Measurements from ENCODE around the gene IGSF9.
"Not testable (repeated sequence)": the region's sequence is repeated elsewhere in the genome, so short reads cannot be mapped to it uniquely, and the experiment has no call there.

IGSF9 gene

GRCh38 chr1:159918352-159919200 lies 26.8 kb downstream of the IGSF9 start:
- DNase-seq = no peak

GRCh38 chr1:159917533-159918351 lies 27.7 kb downstream of the IGSF9 start:
- DNase-seq = no peak

DNA sequence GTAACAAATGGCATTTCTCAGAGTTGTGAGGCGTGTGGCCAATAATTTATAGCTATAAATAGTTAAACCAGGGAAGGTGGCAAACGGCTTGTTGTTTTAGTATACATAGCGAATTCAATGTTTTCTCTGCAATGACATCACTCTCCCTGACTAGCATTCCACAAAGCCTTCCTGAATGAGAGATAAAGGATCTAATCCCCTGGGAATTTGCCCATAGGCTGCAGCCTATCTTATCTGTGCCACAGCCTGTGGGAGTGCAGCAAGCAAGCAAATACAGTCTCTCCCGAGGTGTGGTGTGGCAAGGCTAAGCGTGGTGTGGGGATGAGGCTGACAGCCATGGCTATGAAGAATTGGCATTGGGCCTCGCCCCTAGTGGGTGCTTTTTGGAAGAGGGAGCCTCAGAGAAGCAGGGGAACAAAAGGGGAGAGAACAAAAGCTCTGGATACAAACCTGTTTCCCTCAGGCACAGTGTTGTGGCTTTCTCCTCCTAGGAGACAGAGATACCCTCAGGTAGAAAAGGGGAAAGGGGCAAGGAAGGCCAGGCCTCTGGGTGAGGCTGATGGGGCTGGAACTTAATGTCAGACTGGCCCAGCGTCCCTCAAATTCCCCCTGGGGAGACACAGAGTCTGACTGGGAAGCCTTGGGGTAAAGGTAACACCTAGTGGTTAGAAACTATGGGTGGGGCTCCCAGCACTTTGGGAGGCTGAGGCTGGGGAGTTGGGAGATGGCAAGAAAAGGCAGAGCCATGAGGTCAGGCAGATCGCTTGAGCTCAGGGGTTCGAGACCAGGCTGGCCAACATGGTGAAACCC lies 29.0 kb downstream of the IGSF9 start:
- no peak for DNase-seq

- DNase-seq = no peak
These were observed 29.7 kb downstream of the IGSF9 start for GRCh38 chr1:159915571-159916241.

GRCh38 chr1:159914252-159915018 lies 31.0 kb downstream of the IGSF9 start:
- DNase-seq = no peak

DNA sequence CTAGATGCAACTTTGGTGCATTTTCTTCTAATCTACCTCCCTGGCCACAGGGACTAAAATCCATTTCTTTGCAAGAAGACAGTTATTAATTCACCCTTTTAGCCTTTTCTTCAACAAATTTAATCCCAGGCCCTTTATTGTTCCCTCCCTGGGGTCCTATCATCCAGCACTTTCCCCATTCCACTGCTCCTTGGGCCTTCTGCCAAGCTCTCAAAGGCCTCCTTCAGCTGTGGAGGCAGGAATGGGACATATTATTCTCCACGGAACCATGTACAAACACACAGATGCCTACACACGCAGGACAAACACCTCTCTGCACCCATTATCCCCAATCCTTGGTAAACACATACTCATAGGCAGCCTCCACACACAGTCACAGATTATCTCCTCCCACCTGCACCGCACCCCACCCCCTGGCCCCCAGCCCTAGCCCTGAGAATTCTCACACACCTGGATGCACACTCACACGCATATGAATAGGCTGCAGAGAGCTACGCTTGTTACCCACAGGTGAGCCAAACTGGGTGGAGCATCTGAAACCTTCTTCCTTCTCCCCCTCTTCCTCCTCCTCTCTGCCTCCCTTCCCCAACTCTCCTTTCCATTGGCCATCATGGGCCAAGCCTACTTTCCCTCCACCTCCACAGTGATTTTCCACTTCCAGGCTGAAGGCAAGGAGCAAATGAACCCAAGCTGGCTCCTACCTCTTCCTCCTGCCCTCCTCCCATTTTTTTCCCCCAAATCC lies 31.8 kb downstream of the IGSF9 start:
- DNase-seq = no peak

GRCh38 chr1:159911326-159912070 lies 33.9 kb downstream of the IGSF9 start:
- no peak for DNase-seq

DNA sequence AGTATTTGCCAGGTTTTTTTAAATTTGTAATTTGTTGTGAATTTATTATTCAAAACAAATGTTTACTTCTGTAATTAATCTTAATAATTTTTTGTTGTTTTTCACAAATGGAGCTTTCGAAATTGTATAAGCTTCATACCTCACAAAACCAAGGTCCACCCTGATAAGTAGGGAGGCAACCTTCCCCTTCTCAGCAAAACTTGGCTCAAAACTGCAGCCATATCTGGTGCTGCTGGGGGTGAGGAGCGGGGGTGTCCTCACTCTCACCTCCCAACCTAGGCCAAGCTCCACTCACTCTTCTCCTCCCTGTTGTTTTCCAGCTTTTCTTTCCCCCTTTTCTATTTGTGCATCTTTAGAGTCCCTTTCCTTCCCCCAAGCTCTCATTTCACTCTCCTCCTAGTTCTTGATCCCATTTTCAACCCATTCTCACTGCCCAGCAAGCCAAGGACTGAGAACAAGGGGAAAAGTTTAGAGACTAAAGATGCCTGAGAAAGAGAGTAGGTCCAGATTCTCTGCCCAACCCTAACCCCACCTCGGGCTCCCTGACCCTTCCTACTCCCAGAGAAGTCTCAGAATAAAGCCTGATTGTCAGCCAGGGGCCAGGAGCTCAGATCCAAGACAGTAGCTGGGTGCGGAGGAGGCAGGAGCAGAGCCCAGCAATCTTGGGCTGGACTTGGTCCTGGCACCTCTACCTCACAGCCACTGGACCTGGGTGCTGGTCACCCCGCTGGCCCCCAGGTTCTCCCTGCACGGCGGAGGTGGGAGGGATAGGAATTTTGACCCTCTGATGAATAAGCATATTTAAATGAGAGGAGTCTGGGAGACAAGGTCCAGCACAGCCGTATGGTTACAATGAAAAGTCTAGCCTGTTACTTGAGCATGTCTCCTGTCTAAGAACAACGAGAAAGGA lies 37.1 kb downstream of the IGSF9 start:
- no peak for DNase-seq

- no peak for DNase-seq
These were observed 38.5 kb downstream of the IGSF9 start for GRCh38 chr1:159906960-159907359.

DNA sequence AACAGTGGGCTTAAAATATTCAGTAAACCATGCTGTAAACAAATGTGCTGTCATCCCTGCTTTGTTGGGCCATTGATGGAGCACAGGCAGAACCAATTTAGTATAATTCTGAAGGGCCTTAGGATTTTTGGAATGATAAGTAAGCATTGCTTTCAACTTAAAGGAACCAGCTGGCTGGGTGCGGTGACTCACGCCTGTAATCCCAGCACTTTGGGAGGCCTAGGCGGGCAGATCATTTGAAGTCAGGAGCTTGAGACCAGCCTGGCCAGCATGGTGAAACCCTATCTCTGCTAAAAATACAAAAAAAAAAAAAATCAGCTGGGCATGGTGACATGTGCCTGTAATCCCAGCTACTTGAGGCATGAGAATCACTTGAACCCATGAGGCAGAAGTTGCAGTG lies 41.4 kb downstream of the IGSF9 start:
- DNase-seq = not testable (repeated sequence)

DNA sequence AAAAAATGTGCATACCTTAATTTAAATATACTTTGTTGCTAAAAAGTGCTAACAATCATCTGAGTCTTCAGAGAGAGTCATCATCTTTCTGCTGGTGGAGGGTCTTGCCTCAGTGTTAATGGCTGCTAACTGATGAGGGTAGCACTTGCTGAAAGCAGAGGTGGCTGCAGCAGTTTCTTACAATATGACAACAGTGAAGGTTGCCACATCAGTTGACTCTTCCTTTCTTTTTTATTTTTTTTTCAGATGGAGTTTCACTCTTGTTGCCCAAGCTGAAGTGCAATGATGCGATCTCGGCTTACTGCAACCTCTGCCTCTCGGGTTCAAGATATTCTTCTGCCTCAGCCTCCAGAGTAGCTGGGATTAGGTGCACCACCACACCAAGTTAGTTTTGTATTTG lies 42.9 kb downstream of the IGSF9 start:
- DNase-seq = no peak

DNA sequence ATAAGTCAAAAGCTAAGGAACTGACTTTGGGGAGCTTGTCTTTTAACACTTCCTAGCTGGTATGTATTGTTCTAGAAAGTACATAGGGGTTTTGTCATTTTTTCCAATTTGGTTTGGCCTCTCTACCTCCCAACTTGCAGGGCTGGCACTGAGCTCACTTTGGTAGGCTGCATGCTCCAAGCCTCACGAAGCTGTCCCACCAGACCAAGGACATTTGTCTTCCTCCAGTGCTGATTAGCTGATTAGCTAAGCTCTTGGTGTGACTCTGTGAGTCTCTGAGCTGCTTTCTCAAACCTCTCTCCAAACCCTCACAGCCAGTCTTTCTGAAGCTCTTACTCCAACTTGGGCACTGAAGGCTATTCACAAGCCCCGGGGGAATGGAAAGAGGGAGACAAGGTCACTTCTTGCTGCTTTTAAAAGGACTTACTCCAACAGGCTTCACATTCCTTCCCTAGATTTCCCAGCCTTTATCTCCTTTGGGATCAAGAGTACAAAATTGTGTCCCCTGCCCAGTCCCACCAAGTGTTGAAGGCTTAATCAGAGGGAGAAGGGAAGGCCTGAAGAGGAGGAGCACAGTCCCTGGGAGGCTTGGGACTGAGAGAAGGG lies 44.6 kb downstream of the IGSF9 start:
- no peak for DNase-seq

GRCh38 chr1:159900086-159900680 lies 45.2 kb downstream of the IGSF9 start, which contains the start of gene CFAP45:
Gene CFAP45, minus strand, starts transcription at chr1:159900165. Its CDS starts 67 bp downstream, at chr1:159900098.
- peak in 1 of 2 donors; percentile 78 for DNase-seq

DNA sequence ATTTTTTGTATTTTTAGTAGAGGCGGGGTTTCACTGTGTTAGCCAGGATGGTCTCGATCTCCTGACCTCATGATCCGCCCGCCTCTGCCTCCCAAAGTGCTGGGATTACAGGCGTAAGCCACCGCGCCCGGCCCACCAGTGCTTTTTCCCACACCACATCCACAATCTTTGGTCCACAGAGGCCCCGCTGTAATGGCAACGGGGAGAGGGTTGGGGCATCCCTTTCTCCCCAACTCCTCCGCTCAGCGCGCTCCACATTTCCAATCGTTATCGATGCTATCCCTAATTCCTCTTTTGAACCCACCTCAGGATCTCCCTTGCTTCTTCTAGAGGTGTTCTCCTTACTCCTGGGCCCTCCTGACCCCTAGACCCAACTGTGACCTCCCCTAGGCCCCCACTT lies 45.8 kb downstream of the IGSF9 start:
- DNase-seq = not testable (repeated sequence)

DNA sequence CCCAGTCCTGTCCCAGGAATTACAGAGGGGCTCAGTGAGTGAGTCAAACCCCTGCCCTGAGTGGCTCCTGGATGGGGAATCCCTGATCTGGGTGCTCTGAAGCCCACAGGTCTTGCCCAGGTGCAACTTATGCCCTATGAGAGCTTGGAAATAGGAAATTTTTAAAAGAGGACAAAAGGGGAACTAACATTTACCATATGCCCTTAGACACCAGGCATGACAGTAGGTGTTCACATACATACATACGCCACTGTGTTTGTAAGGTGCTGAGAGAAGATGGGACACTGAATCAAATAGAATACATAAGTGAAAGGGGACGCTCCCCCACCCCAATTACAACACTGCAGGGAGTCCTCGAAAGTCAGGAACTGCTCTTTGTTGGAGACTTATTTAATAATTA lies 46.9 kb downstream of the IGSF9 start:
- no peak for DNase-seq

GRCh38 chr1:159897962-159898361 lies 47.5 kb downstream of the IGSF9 start:
- no peak for DNase-seq

- DNase-seq = no peak
These were observed 48.9 kb downstream of the IGSF9 start for GRCh38 chr1:159896546-159896930.

Data from CD4-positive, alpha-beta T cell treated with Interferon alpha-2 for 1 hour (primary cell).